MG63 (cell line): ENCODE measurements around the gene PRKCG. TPM values are rescaled to one million over a fixed set of nuclear protein-coding genes. Genes with fewer than 3 reads are reported as not detected.

Experiments
- DNase-seq: peaks from one replicate; pipeline ENCODE4 v3.0.0-alpha.2; 2020
- H3K27me3 ChIP-seq: fragments of 250-450 bp; sonication (Bioruptor Pico); 2 replicates; pipeline ENCODE4 v1.5.1; 2020; ENCODE audit warnings: mild to moderate bottlenecking, moderate library complexity
- H3K36me3 ChIP-seq: fragments of 250-450 bp; sonication (Bioruptor Pico); 2 replicates; pipeline ENCODE4 v1.5.1; 2020; ENCODE audit warnings: mild to moderate bottlenecking, moderate library complexity
- H3K4me3 ChIP-seq: fragments of 250-450 bp; sonication (Bioruptor Pico); 2 replicates; pipeline ENCODE4 v1.5.1; 2020; ENCODE audit warnings: mild to moderate bottlenecking, moderate library complexity
- H3K9me3 ChIP-seq: fragments of 250-450 bp; sonication (Bioruptor Pico); 2 replicates; pipeline ENCODE4 v1.5.1; 2020; ENCODE audit warnings: mild to moderate bottlenecking, moderate library complexity
- total RNA-seq: library from RNA; depleted of rRNA; stranded (reverse); fragments of >200 nt; shearing (Covaris generic); gene quantifications from 2 replicates; pipeline ENCODE4 v1.2.3, GENCODE V29; 2014; ENCODE audit warnings: low replicate concordance

The PRKCG gene
- total RNA-seq, 1 experiment from 2014 or later: not detected

- 0 out of 2 replicates have a peak, but pooled peaks cover 3% of the 10 kb centered on the region for H3K9me3 ChIP-seq
- H3K4me3 ChIP-seq: no peak overlapping the region
- H3K27me3 ChIP-seq: peaks cover 65% of the 10 kb centered on the region
- DNase-seq: no peak
- H3K36me3 ChIP-seq: no peaks in the 10 kb centered on the region
These were observed 25.2 kb downstream of the PRKCG start for GRCh38 chr19:53907193-53907581.

- Histone ChIP-seq H3K4me3 (no peak overlapping the region), H3K36me3 (no peaks in the 10 kb centered on the region), H3K27me3 (peaks cover 67% of the 10 kb centered on the region), H3K9me3 (0 out of 2 replicates have a peak, but pooled peaks cover 3% of the 10 kb centered on the region)
- no peak for DNase-seq
These were observed 25.7 kb downstream of the PRKCG start for GRCh38 chr19:53907690-53908089.

DNA sequence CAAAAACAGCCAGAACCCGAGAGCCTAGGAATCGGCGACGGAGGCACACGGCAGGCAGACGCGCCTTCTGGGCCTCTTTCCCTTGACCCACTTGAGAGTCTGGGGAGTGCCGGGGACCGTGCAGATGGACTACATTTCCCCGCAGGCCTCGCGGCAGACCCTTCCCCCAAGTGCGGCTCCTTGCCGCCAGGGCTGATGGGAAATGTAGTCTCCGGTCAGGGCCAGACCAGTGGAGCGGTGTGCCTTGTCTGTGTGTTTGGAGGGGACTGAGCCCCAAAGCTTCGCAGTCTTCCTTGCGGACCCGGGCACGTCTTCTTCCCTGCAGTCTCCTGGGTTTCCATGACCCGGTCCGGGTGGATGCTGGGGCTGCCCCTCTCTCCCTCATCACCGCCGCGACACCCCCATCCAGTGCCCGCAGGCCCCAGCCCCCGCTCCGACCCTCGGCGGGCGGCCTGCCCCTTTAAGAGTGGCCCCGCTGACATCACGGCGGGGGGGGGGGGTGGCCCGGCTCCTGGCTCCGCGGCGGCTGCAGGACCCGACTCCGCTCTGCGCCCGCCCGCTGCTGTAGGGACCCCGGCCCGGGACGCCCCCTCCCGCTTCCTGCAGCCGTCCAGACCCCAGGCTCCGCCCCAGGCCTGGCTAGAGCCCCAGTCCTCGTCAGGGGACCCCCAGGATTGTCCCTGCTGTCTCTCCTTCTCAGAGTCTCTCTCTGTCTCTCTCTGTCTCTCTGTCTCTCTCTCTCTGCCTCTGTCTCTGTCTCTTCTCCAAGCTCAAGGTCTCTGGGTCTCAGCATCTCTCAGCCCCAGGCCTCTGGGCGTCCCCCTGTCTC lies 26.3 kb downstream of the PRKCG start:
- Histone ChIP-seq H3K9me3 (no peaks in the 10 kb centered on the region), H3K4me3 (no peak overlapping the region), H3K27me3 (peaks cover 63% of the 10 kb centered on the region), H3K36me3 (no peaks in the 10 kb centered on the region)
- DNase-seq: peak; percentile 52

- Histone ChIP-seq H3K9me3 (no peaks in the 10 kb centered on the region), H3K27me3 (peaks cover 60% of the 10 kb centered on the region), H3K36me3 (no peaks in the 10 kb centered on the region), H3K4me3 (no peak within 1 kb of the TSS)
- no peak for DNase-seq
These were observed 27.0 kb downstream of the PRKCG start, which contains the start of gene CACNG7 for GRCh38 chr19:53908935-53909415. TSS of gene CACNG7 (plus strand) at chr19:53909278. CDS start at chr19:53912832, 3,554 bp downstream.

GRCh38 chr19:53909471-53910169 lies 27.6 kb downstream of the PRKCG start:
- Histone ChIP-seq H3K27me3 (peaks cover 55% of the 10 kb centered on the region), H3K36me3 (no peaks in the 10 kb centered on the region), H3K9me3 (no peaks in the 10 kb centered on the region), H3K4me3 (no peak overlapping the region)
- no peak for DNase-seq

DNA sequence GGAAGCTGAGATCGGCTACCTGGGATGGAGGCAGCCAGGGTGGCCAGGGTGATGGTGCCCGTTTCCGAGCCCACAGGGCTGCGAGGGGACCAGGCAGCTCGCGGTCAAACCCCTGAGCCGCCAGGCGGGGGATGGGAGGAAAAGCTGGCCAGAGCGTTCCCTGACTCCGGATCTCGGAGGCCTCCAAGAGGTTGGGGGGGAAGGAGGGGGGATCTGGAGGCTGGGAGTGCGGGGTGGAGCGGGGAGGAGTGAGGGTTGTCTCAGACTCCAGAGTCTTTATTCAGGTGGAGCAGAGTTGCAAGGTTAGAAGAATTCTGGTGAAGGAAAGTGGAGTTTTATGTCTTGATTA lies 28.1 kb downstream of the PRKCG start:
- no peaks in the 10 kb centered on the region for H3K36me3 ChIP-seq
- no peak for DNase-seq
- H3K4me3 ChIP-seq: no peak overlapping the region
- H3K27me3 ChIP-seq: peaks cover 54% of the 10 kb centered on the region
- H3K9me3 ChIP-seq: no peaks in the 10 kb centered on the region

DNA sequence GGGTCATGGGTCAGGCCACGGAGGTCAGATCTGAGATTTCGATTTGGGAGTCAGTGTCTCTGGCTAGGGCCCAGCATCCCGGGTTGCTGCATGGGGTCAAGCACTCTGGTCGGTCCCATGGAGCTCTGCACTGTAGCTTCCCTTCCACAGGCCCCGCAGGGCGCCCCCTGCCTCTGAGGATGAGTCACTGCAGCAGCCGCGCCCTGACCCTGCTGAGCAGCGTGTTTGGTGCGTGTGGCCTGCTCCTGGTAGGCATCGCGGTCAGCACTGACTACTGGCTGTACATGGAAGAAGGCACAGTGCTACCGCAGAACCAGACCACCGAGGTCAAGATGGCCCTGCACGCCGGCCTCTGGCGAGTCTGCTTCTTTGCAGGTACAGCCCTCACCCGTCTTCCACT lies 30.7 kb downstream of the PRKCG start:
- no peaks in the 10 kb centered on the region for H3K36me3 ChIP-seq
- H3K27me3 ChIP-seq: peaks cover 43% of the 10 kb centered on the region
- H3K9me3 ChIP-seq: no peaks in the 10 kb centered on the region
- DNase-seq: no peak
- H3K4me3 ChIP-seq: no peak overlapping the region

GRCh38 chr19:53915000-53915399 lies 33.0 kb downstream of the PRKCG start:
- H3K4me3 ChIP-seq: no peak overlapping the region
- H3K36me3 ChIP-seq: no peaks in the 10 kb centered on the region
- no peak for DNase-seq
- H3K9me3 ChIP-seq: no peaks in the 10 kb centered on the region
- peaks cover 23% of the 10 kb centered on the region for H3K27me3 ChIP-seq

DNA sequence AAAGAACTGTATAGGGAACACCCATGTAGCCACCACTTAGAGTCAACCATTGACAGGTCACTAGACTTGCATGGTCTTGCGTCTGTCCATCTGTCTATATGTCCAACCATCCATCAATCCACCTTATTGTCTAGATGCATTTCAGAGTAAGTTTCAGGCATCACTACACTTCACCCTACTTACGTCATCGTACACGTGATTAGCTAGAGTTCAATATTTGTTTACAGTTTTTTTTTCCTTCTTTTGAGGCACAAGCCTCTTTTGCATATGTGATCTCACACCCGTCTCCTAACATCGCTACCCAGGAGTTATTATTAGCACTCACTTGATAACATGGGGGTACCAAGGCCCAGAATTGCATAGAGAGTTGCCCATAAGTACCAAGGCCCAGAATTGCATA lies 34.0 kb downstream of the PRKCG start:
- H3K36me3 ChIP-seq: no peaks in the 10 kb centered on the region
- H3K4me3 ChIP-seq: no peak overlapping the region
- DNase-seq: no peak
- no peaks in the 10 kb centered on the region for H3K9me3 ChIP-seq
- peaks cover 14% of the 10 kb centered on the region for H3K27me3 ChIP-seq

DNA sequence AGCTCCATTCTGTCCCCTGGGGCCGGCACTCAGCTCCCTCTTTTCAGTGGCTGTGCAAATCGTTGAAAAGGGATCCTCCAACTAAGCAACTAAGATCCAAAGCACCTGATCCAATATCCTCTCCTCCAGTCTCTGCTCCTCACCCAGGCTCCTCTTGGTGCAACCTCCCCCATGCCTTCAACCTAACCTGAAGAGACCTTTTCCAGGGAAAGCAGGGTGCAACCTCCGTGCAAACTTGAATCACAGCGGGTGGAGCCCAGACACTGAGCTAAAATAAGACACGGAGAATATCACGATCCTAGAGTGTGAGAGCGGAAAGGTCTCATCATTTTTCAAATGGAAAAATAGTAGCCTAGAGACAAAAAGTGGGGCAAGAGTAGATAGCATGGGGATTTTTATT lies 35.4 kb downstream of the PRKCG start:
- H3K36me3 ChIP-seq: no peaks in the 10 kb centered on the region
- DNase-seq: no peak
- H3K9me3 ChIP-seq: no peaks in the 10 kb centered on the region
- H3K27me3 ChIP-seq: peaks cover 8% of the 10 kb centered on the region; the same call in 1 of the 2 replicates
- H3K4me3 ChIP-seq: no peak overlapping the region

DNA sequence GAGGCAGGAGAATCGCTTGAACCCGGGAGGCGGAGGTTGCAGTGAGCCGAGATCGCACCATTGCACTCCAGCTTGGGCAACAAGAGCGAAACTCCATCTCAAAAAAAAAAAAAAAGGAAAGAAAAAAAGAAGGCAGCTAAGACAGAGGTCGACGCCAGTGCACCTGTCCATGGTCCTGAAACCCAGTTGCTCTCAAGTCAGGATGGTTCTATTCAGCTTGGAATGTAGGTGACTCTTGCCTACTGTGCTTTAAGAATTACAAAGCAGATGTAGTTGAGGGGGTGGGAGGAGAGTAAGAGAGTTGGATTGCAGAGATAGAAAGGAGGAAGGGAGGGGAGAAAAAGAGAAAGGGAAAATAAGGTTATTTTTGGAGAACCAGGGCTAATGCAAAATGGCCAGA lies 45.7 kb downstream of the PRKCG start:
- Histone ChIP-seq H3K9me3 (no peaks in the 10 kb centered on the region), H3K27me3 (peaks cover 4% of the 10 kb centered on the region), H3K36me3 (no peaks in the 10 kb centered on the region), H3K4me3 (no peak overlapping the region)
- DNase-seq: peak; percentile 58

DNA sequence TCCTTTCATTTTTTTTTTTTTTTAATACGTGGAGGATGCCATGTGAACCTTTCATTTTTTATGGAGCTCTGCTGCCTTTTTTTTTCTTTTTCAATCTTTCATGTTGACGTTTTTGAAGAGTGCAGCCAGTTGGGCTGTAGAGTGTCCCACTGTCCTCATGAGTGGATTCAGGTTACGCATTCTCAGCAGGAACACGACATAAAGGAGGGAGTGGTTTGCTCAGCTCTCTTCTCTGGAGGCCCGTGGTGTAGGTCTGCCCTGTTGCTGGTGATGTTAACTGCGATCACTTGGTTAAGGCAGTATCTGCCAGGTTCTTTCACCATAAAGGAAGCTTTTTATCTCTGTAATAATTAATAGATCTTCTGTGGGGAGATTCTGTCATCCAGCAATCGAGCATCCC lies 54.0 kb downstream of the PRKCG start:
- no peaks in the 10 kb centered on the region for H3K9me3 ChIP-seq
- no peaks in the 10 kb centered on the region for H3K36me3 ChIP-seq
- no peak overlapping the region for H3K4me3 ChIP-seq
- H3K27me3 ChIP-seq: peaks cover 4% of the 10 kb centered on the region
- DNase-seq: no peak

DNA sequence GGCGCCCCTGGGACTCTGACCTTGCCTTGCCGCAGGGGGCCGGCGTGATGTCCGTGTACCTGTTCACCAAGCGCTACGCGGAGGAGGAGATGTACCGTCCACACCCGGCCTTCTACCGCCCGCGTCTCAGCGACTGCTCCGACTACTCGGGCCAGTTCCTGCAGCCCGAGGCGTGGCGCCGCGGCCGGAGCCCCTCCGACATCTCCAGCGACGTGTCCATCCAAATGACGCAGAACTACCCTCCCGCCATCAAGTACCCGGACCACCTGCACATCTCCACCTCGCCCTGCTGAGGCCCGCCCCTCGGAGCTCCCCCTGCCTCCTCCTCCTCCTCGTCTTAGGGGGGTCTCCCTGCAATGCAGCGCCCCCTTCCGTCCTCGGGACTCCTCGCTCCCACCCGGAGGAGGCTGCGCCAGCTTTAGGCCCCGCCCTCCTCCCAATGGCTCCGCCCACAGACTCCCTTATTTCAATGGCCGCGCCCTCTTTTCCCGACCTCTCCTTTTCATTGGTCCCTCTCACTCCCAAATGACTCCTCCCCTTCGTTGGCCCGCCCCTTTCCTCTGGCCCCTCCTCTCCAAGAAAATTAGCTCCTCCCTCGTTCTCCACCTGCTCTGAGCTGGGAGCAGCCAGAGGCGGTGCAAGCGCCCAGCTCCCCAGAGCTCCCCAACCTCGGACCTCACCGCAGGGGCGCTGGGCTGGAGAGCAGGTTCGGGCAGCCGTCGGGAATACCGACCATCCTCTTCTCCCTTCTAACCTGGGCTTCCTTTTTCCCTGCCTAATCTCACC lies 60.2 kb downstream of the PRKCG start:
- no peaks in the 10 kb centered on the region for H3K36me3 ChIP-seq
- DNase-seq: peak; percentile 14

DNA sequence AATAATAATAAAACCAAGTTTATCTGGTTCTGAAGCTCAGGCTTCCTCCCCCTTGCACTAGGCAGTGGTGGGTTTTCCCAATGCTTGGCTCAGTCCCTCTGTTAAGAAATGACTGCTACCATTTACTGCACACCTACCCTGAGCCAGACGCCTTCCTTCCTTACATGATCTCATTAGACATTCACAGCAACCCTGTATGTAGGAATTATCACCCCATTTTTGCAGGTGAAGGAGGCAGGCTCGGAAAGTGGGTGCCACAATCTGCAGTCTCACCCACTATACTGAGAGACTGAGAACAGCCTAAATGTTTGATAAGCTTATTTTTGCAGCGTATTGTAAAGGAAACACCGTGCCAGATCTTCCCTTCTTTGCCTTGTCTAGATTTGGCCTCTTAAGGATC lies 62.4 kb downstream of the PRKCG start:
- no peak for DNase-seq
- H3K36me3 ChIP-seq: no peaks in the 10 kb centered on the region
- H3K27me3 ChIP-seq: peaks cover 10% of the 10 kb centered on the region
- H3K4me3 ChIP-seq: no peak overlapping the region
- no peaks in the 10 kb centered on the region for H3K9me3 ChIP-seq

More for the DNA sequence above, 60.2 kb downstream of the PRKCG start:
- H3K4me3 ChIP-seq: no peak overlapping the region
- peaks cover 10% of the 10 kb centered on the region for H3K27me3 ChIP-seq
- no peaks in the 10 kb centered on the region for H3K9me3 ChIP-seq

DNA sequence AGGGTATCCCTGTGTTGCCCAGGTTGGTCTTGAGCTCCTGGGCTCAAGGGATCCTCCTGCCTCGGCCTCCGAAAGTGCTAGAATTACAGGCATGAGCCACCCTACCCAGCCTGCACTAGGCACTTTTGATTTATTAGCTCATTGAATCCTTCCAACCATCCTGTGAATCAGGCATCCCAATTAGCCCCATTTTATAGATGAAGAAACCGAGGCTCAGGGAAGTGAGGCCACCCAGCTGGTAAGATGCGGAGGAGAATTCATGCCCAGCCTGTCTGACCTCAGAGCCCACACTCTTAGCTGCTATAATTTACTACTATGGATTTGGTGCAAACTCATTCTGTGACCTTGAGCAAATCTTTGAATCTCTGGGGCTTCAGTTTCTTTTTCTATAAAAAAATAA lies 62.9 kb downstream of the PRKCG start:
- DNase-seq: no peak
- no peak overlapping the region for H3K4me3 ChIP-seq
- no peaks in the 10 kb centered on the region for H3K36me3 ChIP-seq
- H3K27me3 ChIP-seq: peaks cover 10% of the 10 kb centered on the region
- no peaks in the 10 kb centered on the region for H3K9me3 ChIP-seq

DNA sequence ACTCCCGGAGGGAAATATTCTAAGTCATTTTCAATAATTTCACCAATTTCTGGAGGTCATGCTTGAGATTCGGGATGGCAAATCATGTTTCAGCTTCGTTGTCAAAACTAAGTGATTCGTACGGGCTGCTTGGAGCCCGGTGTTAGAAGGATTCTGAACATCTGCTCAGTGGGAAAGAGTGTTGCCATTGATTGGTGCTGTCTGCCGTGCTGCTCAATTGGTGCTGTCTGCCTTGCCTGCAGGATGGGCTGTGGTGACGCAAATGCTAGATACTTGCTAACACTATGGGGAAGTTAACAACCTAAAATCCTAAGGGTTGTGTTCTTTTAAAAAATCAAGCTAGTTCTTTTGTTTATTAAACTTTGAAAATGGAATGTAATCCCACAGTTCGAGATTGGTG lies 63.4 kb downstream of the PRKCG start:
- H3K4me3 ChIP-seq: peak overlapping the region; percentile 21; the same call in 1 of the 2 replicates
- peak; percentile 47 for DNase-seq
- peaks cover 10% of the 10 kb centered on the region for H3K27me3 ChIP-seq
- no peaks in the 10 kb centered on the region for H3K9me3 ChIP-seq
- no peaks in the 10 kb centered on the region for H3K36me3 ChIP-seq

- peaks cover 10% of the 10 kb centered on the region for H3K27me3 ChIP-seq
- no peak for DNase-seq
- H3K4me3 ChIP-seq: peak overlapping the region; percentile 21; the same call in 1 of the 2 replicates
- H3K36me3 ChIP-seq: no peaks in the 10 kb centered on the region
- H3K9me3 ChIP-seq: no peaks in the 10 kb centered on the region
These were observed 64.0 kb downstream of the PRKCG start for GRCh38 chr19:53945998-53946397.
